SK-N-MC (cell line): ENCODE measurements around the gene COPS9.

Experiments
- DNase-seq: peaks from one replicate; pipeline ENCODE4 v3.0.0-alpha.2; 2011; ENCODE audit warnings: low read depth, low spot score
- H3K27ac ChIP-seq: fragments of 200-600 bp; sonication (generic); 2 replicates; pipeline ENCODE4 v1.5.1; 2016; ENCODE audit warnings: mixed run types
- H3K36me3 ChIP-seq: fragments of 200-600 bp; sonication (generic); 2 replicates; pipeline ENCODE4 v1.6.1; 2017; ENCODE audit warnings: antibody characterized with exemption, low read length, mixed read lengths; ENCODE audit not compliant: insufficient read depth
- H3K4me3 ChIP-seq: fragments of 200-600 bp; sonication (generic); 2 replicates; pipeline ENCODE4 v1.5.1; 2016
- H3K9ac ChIP-seq: fragments of 200-600 bp; sonication (generic); 2 replicates; pipeline ENCODE4 v1.8.0; 2017; ENCODE audit warnings: mixed run types, mixed read lengths; ENCODE audit not compliant: insufficient read length
- H3K9me3 ChIP-seq: fragments of 200-600 bp; sonication (generic); 2 replicates; pipeline ENCODE4 v1.6.1; 2017; ENCODE audit warnings: low read depth, mild to moderate bottlenecking, antibody characterized with exemption, low read length, moderate library complexity, mixed read lengths
- EZH2 ChIP-seq: fragments of 200-600 bp; sonication (generic); IDR thresholded peaks from one replicate; pipeline ENCODE4 v1.6.1; 2017; ENCODE audit warnings: antibody characterized with exemption
- FOXP2 ChIP-seq: optimal IDR thresholded peaks from 2 replicates; pipeline ENCODE3; 2011; ENCODE audit warnings: mild to moderate bottlenecking, moderate library complexity; ENCODE audit not compliant: insufficient read depth; ENCODE audit errors: extremely low read length, control extremely low read depth
- POLR2AphosphoS5 ChIP-seq: IDR thresholded peaks from 2 replicates; pipeline ENCODE4 v1.6.1; 2012; ENCODE audit warnings: mild to moderate bottlenecking, low read depth, low read length, borderline replicate concordance

COPS9 gene

GRCh38 chr2:240136013-240136670, at the start of gene COPS9:
Gene COPS9 (minus strand): TSS chr2:240136305. CDS start chr2:240136284, 21 bp downstream.
- no peak for DNase-seq
- H3K9me3 ChIP-seq: no peaks in the 10 kb centered on the region
- H3K9ac ChIP-seq: peak within 1 kb of the TSS; percentile 95
- peak within 1 kb of the TSS; percentile 97 for H3K4me3 ChIP-seq
- no peak for TF ChIP-seq FOXP2
- TF ChIP-seq POLR2AphosphoS5: peak; percentile 91
- H3K36me3 ChIP-seq: peaks cover 17% of the 10 kb centered on the region
- H3K27ac ChIP-seq: no peak within 1 kb of the TSS

GRCh38 chr2:240184656-240185055, 48.6 kb upstream of the COPS9 start:
- no peak for TF ChIP-seq FOXP2
- no peak for TF ChIP-seq EZH2
- no peak overlapping the region for H3K4me3 ChIP-seq
- H3K9me3 ChIP-seq: no peaks in the 10 kb centered on the region
- DNase-seq: no peak
- H3K27ac ChIP-seq: no peak overlapping the region
- H3K9ac ChIP-seq: no peak overlapping the region
- no peaks in the 10 kb centered on the region for H3K36me3 ChIP-seq

GRCh38 chr2:240183875-240184590, 47.9 kb upstream of the COPS9 start:
- Histone ChIP-seq H3K9me3 (no peaks in the 10 kb centered on the region), H3K9ac (no peak overlapping the region), H3K4me3 (no peak overlapping the region), H3K36me3 (no peaks in the 10 kb centered on the region), H3K27ac (no peak overlapping the region)
- TF ChIP-seq EZH2 (no peak), FOXP2 (no peak), POLR2AphosphoS5 (no peak)
- no peak for DNase-seq

- Histone ChIP-seq H3K36me3 (no peaks in the 10 kb centered on the region), H3K9me3 (no peaks in the 10 kb centered on the region), H3K27ac (no peak overlapping the region), H3K9ac (no peak overlapping the region), H3K4me3 (no peak overlapping the region)
- DNase-seq: no peak
- TF ChIP-seq EZH2: no peak
- no peak for TF ChIP-seq FOXP2
- TF ChIP-seq POLR2AphosphoS5: no peak
Measured at GRCh38 chr2:240183006-240183874, 47.1 kb upstream of the COPS9 start.

GRCh38 chr2:240182476-240182875, 46.4 kb upstream of the COPS9 start:
- Histone ChIP-seq H3K36me3 (no peaks in the 10 kb centered on the region), H3K4me3 (no peak overlapping the region), H3K9ac (no peak overlapping the region), H3K9me3 (no peaks in the 10 kb centered on the region), H3K27ac (no peak overlapping the region)
- DNase-seq: no peak
- TF ChIP-seq EZH2 (no peak), FOXP2 (no peak), POLR2AphosphoS5 (no peak)

GRCh38 chr2:240182001-240182400, 45.9 kb upstream of the COPS9 start:
- H3K27ac ChIP-seq: no peak overlapping the region
- H3K36me3 ChIP-seq: no peaks in the 10 kb centered on the region
- no peak for TF ChIP-seq POLR2AphosphoS5
- no peak for TF ChIP-seq EZH2
- no peak for TF ChIP-seq FOXP2
- H3K9me3 ChIP-seq: no peaks in the 10 kb centered on the region
- DNase-seq: no peak
- H3K9ac ChIP-seq: no peak overlapping the region
- H3K4me3 ChIP-seq: no peak overlapping the region

- Histone ChIP-seq H3K36me3 (no peaks in the 10 kb centered on the region), H3K27ac (no peak overlapping the region), H3K9me3 (no peaks in the 10 kb centered on the region), H3K4me3 (no peak overlapping the region), H3K9ac (no peak overlapping the region)
- DNase-seq: no peak
- TF ChIP-seq EZH2 (no peak), FOXP2 (no peak), POLR2AphosphoS5 (no peak)
Measured at GRCh38 chr2:240179941-240180666, 44.0 kb upstream of the COPS9 start.

GRCh38 chr2:240179186-240179815, 43.2 kb upstream of the COPS9 start:
- Histone ChIP-seq H3K27ac (no peak overlapping the region), H3K9ac (no peak overlapping the region), H3K4me3 (no peak overlapping the region), H3K36me3 (no peaks in the 10 kb centered on the region), H3K9me3 (no peaks in the 10 kb centered on the region)
- no peak for DNase-seq
- TF ChIP-seq POLR2AphosphoS5 (no peak), EZH2 (no peak), FOXP2 (no peak)
